Epithelial cell of esophagus (primary cell): ENCODE measurements around the gene ENPP1.

Source experiments
- DNase-seq: peaks from one replicate; pipeline ENCODE4 v3.0.0; 2010; ENCODE audit warnings: low read depth
- H3K4me3 ChIP-seq: 2 replicates; pipeline ENCODE4 v1.5.1; 2011; ENCODE audit warnings: mild to moderate bottlenecking, low read length, control low read depth
- TF ChIP-seq, protein P1 (sequence below): IDR thresholded peaks from 2 replicates; pipeline ENCODE4 v1.5.1; 2011; ENCODE audit warnings: low read depth, mild to moderate bottlenecking, low read length, control low read depth, inconsistent platforms; ENCODE audit not compliant: insufficient read depth; ENCODE audit errors: missing control alignments

The ENPP1 gene

DNA sequence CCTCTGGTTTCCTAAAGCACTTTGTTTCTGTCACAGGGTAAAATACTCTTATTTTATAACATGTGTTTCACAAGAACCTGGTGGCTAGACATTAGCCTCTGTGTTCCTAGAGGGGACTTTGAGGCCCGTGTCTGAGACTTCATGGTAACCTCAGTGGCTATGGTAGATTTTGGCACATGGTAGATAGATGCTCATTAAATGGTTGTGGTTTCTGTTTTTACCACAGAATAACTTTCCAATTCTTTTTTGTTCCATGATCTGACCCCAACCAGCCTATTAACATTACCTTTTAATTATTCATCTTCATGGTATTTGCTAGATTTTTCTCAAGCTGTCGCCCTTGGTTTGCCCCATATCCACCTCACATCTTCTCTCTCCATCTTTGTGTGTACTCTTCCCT is 109.0 kb downstream of the ENPP1 start:
- no peak for DNase-seq
- TF ChIP-seq, protein P1, sequence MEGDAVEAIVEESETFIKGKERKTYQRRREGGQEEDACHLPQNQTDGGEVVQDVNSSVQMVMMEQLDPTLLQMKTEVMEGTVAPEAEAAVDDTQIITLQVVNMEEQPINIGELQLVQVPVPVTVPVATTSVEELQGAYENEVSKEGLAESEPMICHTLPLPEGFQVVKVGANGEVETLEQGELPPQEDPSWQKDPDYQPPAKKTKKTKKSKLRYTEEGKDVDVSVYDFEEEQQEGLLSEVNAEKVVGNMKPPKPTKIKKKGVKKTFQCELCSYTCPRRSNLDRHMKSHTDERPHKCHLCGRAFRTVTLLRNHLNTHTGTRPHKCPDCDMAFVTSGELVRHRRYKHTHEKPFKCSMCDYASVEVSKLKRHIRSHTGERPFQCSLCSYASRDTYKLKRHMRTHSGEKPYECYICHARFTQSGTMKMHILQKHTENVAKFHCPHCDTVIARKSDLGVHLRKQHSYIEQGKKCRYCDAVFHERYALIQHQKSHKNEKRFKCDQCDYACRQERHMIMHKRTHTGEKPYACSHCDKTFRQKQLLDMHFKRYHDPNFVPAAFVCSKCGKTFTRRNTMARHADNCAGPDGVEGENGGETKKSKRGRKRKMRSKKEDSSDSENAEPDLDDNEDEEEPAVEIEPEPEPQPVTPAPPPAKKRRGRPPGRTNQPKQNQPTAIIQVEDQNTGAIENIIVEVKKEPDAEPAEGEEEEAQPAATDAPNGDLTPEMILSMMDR, result no peak
- H3K4me3 ChIP-seq, result no peak overlapping the region

DNA sequence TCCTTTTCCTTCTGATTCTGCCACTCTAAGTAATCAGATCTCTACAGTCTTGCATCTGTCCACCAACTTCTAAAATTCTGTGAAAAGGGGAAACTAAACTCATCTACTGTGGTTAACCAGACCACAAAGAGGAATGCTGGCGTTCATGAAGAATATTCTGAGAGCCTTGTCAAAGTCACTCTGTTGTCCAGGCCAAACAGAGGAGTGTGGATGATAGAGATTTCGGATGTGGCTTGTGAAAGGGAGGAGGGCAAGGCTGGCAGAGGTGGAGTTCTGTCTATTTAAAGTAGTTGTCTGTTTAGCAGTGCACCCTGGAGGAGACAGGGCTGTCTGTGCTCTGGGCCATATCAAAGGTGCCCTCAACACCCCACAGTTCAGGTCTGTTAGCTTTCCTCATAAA is 109.5 kb downstream of the ENPP1 start:
- no peak for DNase-seq
- H3K4me3 ChIP-seq, result no peak overlapping the region
- TF ChIP-seq, protein P1, result no peak

DNA sequence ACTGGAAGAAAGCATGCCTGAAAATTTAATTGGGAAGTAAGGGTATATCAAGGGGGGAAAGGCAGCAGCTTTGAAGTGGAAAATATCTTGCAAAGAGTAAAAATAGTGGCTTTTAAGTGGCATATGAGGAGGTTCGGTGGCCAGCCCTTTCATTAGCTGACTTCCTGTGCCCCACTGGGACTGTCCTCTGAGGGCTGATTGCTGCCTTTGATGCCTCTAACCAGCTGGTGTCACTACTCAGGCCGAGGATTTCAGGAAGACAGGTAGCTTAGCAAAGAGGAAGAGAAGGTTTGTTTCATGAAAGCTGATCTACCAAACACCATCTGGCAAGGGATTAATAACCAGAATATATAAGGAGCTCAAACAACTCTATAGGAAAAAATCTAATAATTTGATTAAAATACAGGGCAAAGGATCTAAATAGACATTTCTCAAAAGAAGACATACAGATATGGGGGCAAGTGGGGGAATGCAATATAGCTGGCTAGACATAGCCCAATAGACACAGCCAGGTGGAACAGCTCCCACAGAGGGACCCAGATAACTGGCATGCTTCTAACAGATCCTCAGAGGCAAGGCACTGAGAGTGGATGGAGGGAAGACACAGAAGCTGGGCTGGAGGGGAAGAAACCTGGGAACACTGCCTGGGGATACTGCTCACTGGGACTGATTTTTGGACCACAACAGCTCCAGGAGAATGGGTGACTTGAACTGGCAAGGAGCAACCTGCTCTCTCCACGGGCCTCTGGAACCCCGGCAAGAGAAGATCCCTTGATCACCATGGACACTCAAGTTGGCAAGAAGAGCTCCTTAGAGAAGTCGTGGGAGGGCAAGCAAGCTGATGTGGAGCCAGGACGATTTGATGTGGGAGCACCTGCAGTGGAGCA is 110.2 kb downstream of the ENPP1 start:
- DNase-seq, result no peak
- TF ChIP-seq, protein P1, result no peak
- no peak overlapping the region for H3K4me3 ChIP-seq

DNA sequence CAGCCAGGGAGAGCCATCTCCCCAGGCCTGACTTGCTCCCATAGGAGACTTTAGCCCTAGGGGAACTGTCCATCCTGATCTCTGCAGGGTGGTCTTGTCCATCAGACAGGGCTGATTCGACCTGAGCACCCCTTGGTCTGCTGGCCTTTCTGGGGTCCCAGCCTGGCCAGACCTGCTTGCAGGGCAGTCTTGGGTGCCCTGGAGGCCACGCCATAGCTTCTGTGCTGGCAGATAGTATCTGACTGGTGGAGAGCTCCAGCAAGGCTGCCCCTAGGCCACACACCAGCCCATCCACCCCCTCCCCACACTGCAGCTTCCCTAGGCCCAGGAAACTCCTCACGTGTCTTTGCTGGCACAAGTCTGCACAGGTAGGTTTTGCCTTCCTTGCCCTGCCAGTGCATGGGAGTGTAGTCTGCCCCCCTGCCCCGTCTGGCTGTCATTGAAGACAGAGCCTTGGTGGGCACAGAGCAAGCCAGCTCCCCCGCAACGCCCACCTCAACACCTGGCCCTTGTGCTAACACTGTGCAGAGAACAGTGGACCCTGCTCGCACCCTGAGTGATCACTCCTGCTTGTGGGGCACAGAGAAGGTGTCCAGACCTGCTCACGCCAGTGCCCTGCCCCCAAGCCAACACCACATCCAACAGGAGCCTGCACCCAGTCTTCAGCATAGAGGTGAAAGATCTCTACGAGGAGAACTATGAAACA is 111.0 kb downstream of the ENPP1 start:
- DNase-seq, result no peak
- TF ChIP-seq, protein P1, result no peak
- no peak overlapping the region for H3K4me3 ChIP-seq

DNA sequence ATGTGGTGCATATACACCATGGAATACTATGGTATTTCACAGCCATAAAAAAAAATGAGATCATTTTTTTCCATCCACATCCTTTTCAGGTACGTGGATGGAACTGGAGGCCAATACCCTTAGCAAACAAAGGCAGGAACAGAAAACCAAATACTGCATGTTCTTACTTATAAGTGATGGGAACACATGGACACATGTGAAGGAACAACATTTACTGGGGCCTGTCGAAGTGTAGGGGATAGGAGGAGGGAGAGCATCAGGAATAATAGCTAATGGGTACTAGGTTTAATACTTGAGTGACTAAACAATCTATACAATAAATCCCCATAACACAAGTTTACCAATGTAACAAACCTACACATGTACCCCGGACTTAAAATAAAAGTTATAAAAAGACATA is 112.8 kb downstream of the ENPP1 start:
- DNase-seq, result no peak
- H3K4me3 ChIP-seq, result no peak overlapping the region
- TF ChIP-seq, protein P1, result no peak

DNA sequence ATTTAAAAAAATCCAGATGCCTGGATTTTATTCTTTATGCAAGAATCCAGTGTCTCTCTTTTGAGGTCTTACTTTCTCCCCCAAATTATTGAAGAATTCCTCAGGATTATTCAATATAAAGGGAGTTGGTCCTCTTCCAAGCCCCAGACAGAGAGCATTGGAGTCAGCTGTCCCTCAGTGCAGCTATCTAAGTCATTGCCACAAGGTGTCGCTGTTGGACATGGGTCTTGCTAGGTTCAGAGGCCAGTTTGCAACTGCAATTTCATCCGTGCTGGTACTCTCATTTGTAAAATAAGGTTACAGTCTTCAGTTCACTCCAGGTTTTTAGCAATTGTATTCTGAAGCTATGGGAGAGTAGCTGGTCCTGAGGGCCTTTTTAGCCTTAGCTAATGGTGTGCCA is 115.5 kb downstream of the ENPP1 start:
- peak; percentile 74 for DNase-seq
- TF ChIP-seq, protein P1, result peak; percentile 83
- no peak overlapping the region for H3K4me3 ChIP-seq
